GM12865 (cell line): ENCODE measurements around the gene KNDC1.
"Not testable (repeated sequence)": the region's sequence is repeated elsewhere in the genome, so short reads cannot be mapped to it uniquely, and the experiment has no call there.

Experiments
- DNase-seq: peaks from one replicate; pipeline ENCODE4 v3.0.0; 2010; ENCODE audit warnings: low read depth
- H3K4me3 ChIP-seq: 2 replicates; pipeline ENCODE4 v1.5.1; 2011; ENCODE audit warnings: mild to moderate bottlenecking, low read depth, low read length, control low read depth
- CTCF ChIP-seq: IDR thresholded peaks from 2 replicates; pipeline ENCODE4 v1.5.1; 2011; ENCODE audit warnings: low read length, control low read depth, low read depth, inconsistent platforms; ENCODE audit not compliant: insufficient read depth; ENCODE audit errors: missing control alignments

Gene KNDC1

GRCh38 chr10:133143546-133143945 is 16.5 kb upstream of the KNDC1 start:
- DNase-seq = no peak
- no peak overlapping the region for H3K4me3 ChIP-seq
- TF ChIP-seq CTCF = no peak

- no peak for TF ChIP-seq CTCF
- DNase-seq = no peak
- no peak overlapping the region for H3K4me3 ChIP-seq
These were observed 15.2 kb upstream of the KNDC1 start for GRCh38 chr10:133144771-133145170.

- no peak for DNase-seq
- H3K4me3 ChIP-seq = no peak overlapping the region
- no peak for TF ChIP-seq CTCF
These were observed 9.8 kb upstream of the KNDC1 start for GRCh38 chr10:133150226-133150625.

GRCh38 chr10:133150656-133151055 is 9.4 kb upstream of the KNDC1 start:
- no peak overlapping the region for H3K4me3 ChIP-seq
- TF ChIP-seq CTCF = no peak
- no peak for DNase-seq

- not testable (repeated sequence) for H3K4me3 ChIP-seq, DNase-seq
These were observed 8.9 kb upstream of the KNDC1 start for GRCh38 chr10:133151071-133151470.

GRCh38 chr10:133151543-133151972 is 8.5 kb upstream of the KNDC1 start:
- H3K4me3 ChIP-seq = no peak overlapping the region
- no peak for TF ChIP-seq CTCF
- DNase-seq = no peak

GRCh38 chr10:133154411-133154810 is 5.6 kb upstream of the KNDC1 start:
- H3K4me3 ChIP-seq = no peak overlapping the region
- DNase-seq = no peak
- no peak for TF ChIP-seq CTCF
